ENCODE results near the gene DHX57. TPM values are rescaled to one million over a fixed set of nuclear protein-coding genes. Genes with fewer than 3 reads are reported as not detected.

Gene DHX57
- total RNA-seq, 1 experiment from 2014 or later = 27.5 TPM

DNA sequence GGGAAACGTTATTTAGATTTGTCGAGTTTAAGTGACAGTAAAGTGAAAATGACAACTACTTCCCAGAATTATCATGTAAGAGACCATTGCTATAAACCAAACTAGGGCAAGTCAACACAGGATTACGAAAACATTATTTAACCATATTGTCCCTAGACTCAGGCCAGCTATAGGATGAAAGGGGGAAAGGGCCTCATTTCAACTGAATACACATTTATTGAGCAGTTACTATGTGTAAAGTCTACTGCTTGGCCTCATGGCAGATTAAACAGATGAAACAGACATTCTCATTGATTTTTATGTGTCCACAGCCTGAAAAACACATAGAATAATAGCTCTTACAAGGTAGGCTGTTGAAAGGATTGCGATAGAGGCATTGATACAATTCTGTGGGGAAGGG, 46.7 kb upstream of the DHX57 start:
- no peak for DNase-seq
- no peaks in the 10 kb centered on the region for H3K9me3 ChIP-seq (ENCODE audit: control insufficient read depth, low read depth, low read length)
- no peak overlapping the region for H2AK5ac ChIP-seq (ENCODE audit: insufficient read length, low read length)
- H3K79me2 ChIP-seq (ENCODE audit: insufficient read depth, low read length) = no peaks in the 10 kb centered on the region
- no peak overlapping the region for H3T11ph ChIP-seq (ENCODE audit: low read length)
- no peak overlapping the region for H3K27ac ChIP-seq (ENCODE audit: insufficient read length, low read depth, low read length)
- H2BK120ac ChIP-seq (ENCODE audit: low read depth, low read length, poor library complexity, severe bottlenecking) = no peak overlapping the region
- H3K23me2 ChIP-seq (ENCODE audit: insufficient read length, low read depth, low read length, poor library complexity, severe bottlenecking) = no peaks in the 10 kb centered on the region
- Mint-ChIP-seq H3K4me3 (no peak overlapping the region), H3K36me3 (ENCODE audit: insufficient read depth in 1 of 3, low read depth in 3 of 3) (no peaks in the 10 kb centered on the region), H3K27ac (no peak overlapping the region), H3K9me3 (no peaks in the 10 kb centered on the region), H3K4me1 (peaks cover 0 to 12% of the 10 kb centered on the region in 2 experiments; a peak in 2 of 4 replicates), H3K27me3 (ENCODE audit: low read depth) (no peaks in the 10 kb centered on the region)
- no peak overlapping the region for H4K8ac ChIP-seq (replicated peaks; ENCODE audit: insufficient read length, low read depth, low read length)
- H2BK15ac ChIP-seq (ENCODE audit: low read depth, low read length) = no peak overlapping the region
- no peak overlapping the region for H3K23ac ChIP-seq (ENCODE audit: insufficient read length, low read depth, low read length)
- no peak overlapping the region for H2AFZ ChIP-seq (ENCODE audit: low read length)
- H3K9ac ChIP-seq (ENCODE audit: extremely low read depth, insufficient read length, low read length) = no peak overlapping the region
- H4K20me1 ChIP-seq (ENCODE audit: control insufficient read depth, insufficient read depth, insufficient read length) = no peaks in the 10 kb centered on the region
- no peak overlapping the region for H4K5ac ChIP-seq (ENCODE audit: insufficient read length, low read depth, low read length)
- no CpG with 5 or more reads among the region's 4 CpGs for WGBS (ENCODE audit: extremely low coverage, insufficient read length, low lambda C conversion rate)
- H3K27me3 ChIP-seq (ENCODE audit: insufficient read depth, low read length) = no peaks in the 10 kb centered on the region
- H2BK5ac ChIP-seq (ENCODE audit: insufficient read length, low read length) = no peak overlapping the region
- H3K79me1 ChIP-seq (ENCODE audit: insufficient read depth, low read depth, low read length, poor library complexity, severe bottlenecking) = no peaks in the 10 kb centered on the region
- no peak overlapping the region for H3K14ac ChIP-seq (ENCODE audit: insufficient read depth, low read length)
- H2BK20ac ChIP-seq (ENCODE audit: low read depth, low read length, poor library complexity, severe bottlenecking) = no peak overlapping the region
- TF ChIP-seq, protein P1, sequence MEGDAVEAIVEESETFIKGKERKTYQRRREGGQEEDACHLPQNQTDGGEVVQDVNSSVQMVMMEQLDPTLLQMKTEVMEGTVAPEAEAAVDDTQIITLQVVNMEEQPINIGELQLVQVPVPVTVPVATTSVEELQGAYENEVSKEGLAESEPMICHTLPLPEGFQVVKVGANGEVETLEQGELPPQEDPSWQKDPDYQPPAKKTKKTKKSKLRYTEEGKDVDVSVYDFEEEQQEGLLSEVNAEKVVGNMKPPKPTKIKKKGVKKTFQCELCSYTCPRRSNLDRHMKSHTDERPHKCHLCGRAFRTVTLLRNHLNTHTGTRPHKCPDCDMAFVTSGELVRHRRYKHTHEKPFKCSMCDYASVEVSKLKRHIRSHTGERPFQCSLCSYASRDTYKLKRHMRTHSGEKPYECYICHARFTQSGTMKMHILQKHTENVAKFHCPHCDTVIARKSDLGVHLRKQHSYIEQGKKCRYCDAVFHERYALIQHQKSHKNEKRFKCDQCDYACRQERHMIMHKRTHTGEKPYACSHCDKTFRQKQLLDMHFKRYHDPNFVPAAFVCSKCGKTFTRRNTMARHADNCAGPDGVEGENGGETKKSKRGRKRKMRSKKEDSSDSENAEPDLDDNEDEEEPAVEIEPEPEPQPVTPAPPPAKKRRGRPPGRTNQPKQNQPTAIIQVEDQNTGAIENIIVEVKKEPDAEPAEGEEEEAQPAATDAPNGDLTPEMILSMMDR (conservative IDR thresholded peaks at IDR 0.05) = no peak
- no peak overlapping the region for H3K4ac ChIP-seq (ENCODE audit: low read depth, low read length)
- no peak overlapping the region for H3K4me2 ChIP-seq (ENCODE audit: insufficient read depth, insufficient read length, low read length)
- H2BK12ac ChIP-seq (ENCODE audit: insufficient read length, low read depth, low read length) = no peak overlapping the region
- no peaks in the 10 kb centered on the region for H3K4me1 ChIP-seq (ENCODE audit: insufficient read depth, low read length)
- H4K91ac ChIP-seq (ENCODE audit: insufficient read length, low read depth, low read length) = no peak overlapping the region
- H3K56ac ChIP-seq (ENCODE audit: insufficient read length, low read depth, low read length) = no peak overlapping the region
- H3K18ac ChIP-seq (ENCODE audit: insufficient read length, low read depth, low read length) = no peak overlapping the region

All from H9 (cell line).